Lung (tissue), 12 donors: Measurements from ENCODE around the gene KEL. TPM values are rescaled to one million over a fixed set of nuclear protein-coding genes. Genes with fewer than 3 reads are reported as not detected.
A peak's percentile ranks its signal among the peaks of the same experiment; 100 is the strongest.

Experiments used
- ATAC-seq: fragments of 200-7000 bp; cut with Tn5 transposase; one replicate; pipeline ENCODE4 v1.9.1; 2020; ENCODE audit warnings: moderate number of reproducible peaks; ENCODE audit not compliant: insufficient read depth, low FRiP score
- DNase-seq, 3 donors: peaks; one replicate each; pipeline ENCODE4 v3.0.0-alpha.2; 2013 to 2017
- H3K27ac ChIP-seq, 2 donors: one replicate each; pipeline ENCODE4 v1.5.1; 2013; ENCODE audit warnings: mild to moderate bottlenecking in 2 of 2, moderate library complexity in 2 of 2, control low read depth in 1 of 2, inconsistent platforms in 1 of 2, low read depth in 1 of 2, low read length in 1 of 2
- H3K27me3 ChIP-seq, 3 donors: one replicate each; pipeline ENCODE4 v1.5.1; 2013; ENCODE audit warnings: low read length in 2 of 3; ENCODE audit not compliant: control insufficient read depth in 3 of 3, insufficient read depth in 3 of 3
- H3K36me3 ChIP-seq, 4 donors: one replicate each; pipeline ENCODE4 v1.5.1; 2013; ENCODE audit warnings: low read length in 4 of 4, mild to moderate bottlenecking in 1 of 4, moderate library complexity in 1 of 4; ENCODE audit not compliant: control insufficient read depth in 4 of 4, insufficient read depth in 4 of 4
- H3K4me1 ChIP-seq, 5 donors: one replicate each; pipeline ENCODE4 v1.5.1; 2013; ENCODE audit warnings: low read length in 5 of 5, mild to moderate bottlenecking in 2 of 5, moderate library complexity in 1 of 5; ENCODE audit not compliant: control insufficient read depth in 5 of 5, insufficient read depth in 5 of 5
- H3K4me3 ChIP-seq: one replicate; pipeline ENCODE4 v1.5.1; 2013; ENCODE audit warnings: mild to moderate bottlenecking, control low read depth, moderate library complexity
- H3K9ac ChIP-seq, 2 donors: one replicate each; pipeline ENCODE4 v1.5.1; 2013; ENCODE audit warnings: low read length in 2 of 2, control low read depth in 1 of 2; ENCODE audit not compliant: insufficient read depth in 1 of 2
- H3K9me3 ChIP-seq, 4 donors: one replicate each; pipeline ENCODE4 v1.5.1; 2013; ENCODE audit warnings: low read length in 3 of 4, mild to moderate bottlenecking in 1 of 4, moderate library complexity in 1 of 4; ENCODE audit not compliant: control insufficient read depth in 4 of 4, insufficient read depth in 3 of 4
- WGBS, 2 donors: extraction: QIAGEN DNeasy Blood & Tissue Kit; methylation state at CpG; one replicate each; pipeline ENCODE4 v1.1.7; 2013; 5-methylcytosine and 5-hydroxymethylcytosine counted together
- polyA plus RNA-seq, 2 donors: library from polyadenylated mRNA; stranded (reverse); fragments of 200-250 nt; gene quantifications; one replicate each; pipeline ENCODE4 v1.2.1, GENCODE V29; 2013
- total RNA-seq, 2 donors: library from RNA; depleted of rRNA in 1 of 2; stranded (reverse); fragments of >200 nt in 1 of 2; gene quantifications; one replicate each; pipeline ENCODE4 v1.2.1, GENCODE V29; 2014 to 2021
- TF ChIP-seq, protein P1 (sequence below): IDR thresholded peaks from 2 replicates; pipeline ENCODE4 v1.5.1; 2012; ENCODE audit warnings: mild to moderate bottlenecking; ENCODE audit errors: control extremely low read depth, extremely low read depth
- donor health status: control.
- donor health status: control.
- donor health status: Bipolar disorder and iron deficiency.
- donor health status: healthy.
- donor health status: DM: yes; HTN: yes; CAD: no.

The KEL gene
- total and polyA plus RNA-seq, 4 donors: 0.23 to 8.3 (median 1.1) TPM

DNA sequence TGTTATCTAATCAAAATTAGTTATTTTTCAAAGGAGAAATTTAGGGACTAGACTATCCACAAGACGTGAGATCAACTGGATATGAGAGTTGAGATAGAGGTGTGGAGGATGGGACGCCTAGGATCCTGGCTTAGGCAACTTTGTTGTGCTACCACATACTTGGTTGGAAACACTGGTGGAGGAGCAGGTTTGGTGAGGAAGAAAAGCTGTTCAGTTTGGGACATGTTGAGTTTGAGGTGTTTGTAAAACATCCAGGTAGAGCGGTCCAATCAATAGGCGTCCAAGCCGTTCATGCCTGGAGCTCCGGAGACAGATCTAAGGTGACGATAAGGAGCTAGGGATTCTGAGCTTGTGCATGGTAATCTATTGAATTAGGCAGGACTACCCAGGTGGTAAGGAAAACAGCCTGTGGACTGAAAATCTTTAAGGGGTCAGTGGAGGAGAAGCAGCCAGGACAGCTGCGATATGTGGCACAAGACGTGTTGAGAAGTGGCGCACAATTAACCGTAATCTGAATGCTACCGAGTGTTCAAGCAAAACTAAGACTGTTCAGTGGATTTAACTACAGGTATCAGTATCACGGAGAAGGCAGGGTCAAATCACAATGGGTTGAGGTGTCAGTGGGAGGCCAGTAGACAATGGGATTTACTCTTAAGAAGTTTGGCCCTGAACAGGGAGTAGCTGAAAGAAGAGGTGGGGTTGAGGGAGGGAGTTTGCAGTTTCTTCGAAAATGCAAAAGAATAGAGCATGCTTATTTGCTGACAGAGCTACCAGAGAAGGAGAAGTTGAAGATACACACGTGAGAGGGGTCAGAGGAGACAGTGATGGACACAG, 60.5 kb downstream of the KEL start:
- DNase-seq: no peak
- H3K4me1 ChIP-seq: no peaks in the 10 kb centered on the region
- no peak overlapping the region for H3K27ac ChIP-seq
- no peak overlapping the region for H3K4me3 ChIP-seq
- H3K9me3 ChIP-seq: no peaks in the 10 kb centered on the region
- 86% methylated on average over 15 of the region's 15 CpGs for WGBS, 2 donors
- H3K36me3 ChIP-seq: no peaks in the 10 kb centered on the region
- H3K27me3 ChIP-seq: peaks cover 0 to 3% (median 0%) of the 10 kb centered on the region in 3 donors
- no peak overlapping the region for H3K9ac ChIP-seq
- TF ChIP-seq, protein P1, sequence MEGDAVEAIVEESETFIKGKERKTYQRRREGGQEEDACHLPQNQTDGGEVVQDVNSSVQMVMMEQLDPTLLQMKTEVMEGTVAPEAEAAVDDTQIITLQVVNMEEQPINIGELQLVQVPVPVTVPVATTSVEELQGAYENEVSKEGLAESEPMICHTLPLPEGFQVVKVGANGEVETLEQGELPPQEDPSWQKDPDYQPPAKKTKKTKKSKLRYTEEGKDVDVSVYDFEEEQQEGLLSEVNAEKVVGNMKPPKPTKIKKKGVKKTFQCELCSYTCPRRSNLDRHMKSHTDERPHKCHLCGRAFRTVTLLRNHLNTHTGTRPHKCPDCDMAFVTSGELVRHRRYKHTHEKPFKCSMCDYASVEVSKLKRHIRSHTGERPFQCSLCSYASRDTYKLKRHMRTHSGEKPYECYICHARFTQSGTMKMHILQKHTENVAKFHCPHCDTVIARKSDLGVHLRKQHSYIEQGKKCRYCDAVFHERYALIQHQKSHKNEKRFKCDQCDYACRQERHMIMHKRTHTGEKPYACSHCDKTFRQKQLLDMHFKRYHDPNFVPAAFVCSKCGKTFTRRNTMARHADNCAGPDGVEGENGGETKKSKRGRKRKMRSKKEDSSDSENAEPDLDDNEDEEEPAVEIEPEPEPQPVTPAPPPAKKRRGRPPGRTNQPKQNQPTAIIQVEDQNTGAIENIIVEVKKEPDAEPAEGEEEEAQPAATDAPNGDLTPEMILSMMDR: no peak
- no peak for ATAC-seq

DNA sequence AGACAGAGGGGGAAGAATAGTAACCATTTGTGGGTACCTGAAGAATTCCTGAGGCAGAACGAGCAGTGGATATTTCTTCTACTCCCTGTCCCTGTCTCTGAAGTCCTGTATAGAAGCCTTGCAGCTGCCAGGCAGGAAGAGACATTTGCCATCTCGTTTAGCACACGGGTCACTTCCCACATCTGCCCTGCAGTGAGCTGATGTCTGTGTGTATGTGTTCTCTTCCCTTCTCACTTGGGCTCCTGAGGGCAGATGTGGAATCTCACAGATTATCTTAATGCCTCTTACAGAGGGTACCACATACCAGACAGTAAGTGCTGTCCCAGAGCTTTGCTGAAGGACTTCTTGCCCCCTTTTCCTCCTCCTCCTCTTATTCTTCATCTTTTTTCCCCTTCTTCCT, 62.5 kb downstream of the KEL start:
- ATAC-seq: no peak
- Histone ChIP-seq H3K36me3 (no peaks in the 10 kb centered on the region), H3K4me1 (no peaks in the 10 kb centered on the region), H3K27me3 (peaks cover 0 to 3% (median 0%) of the 10 kb centered on the region in 3 donors), H3K9ac (no peak overlapping the region), H3K27ac (no peak overlapping the region), H3K4me3 (no peak overlapping the region), H3K9me3 (no peaks in the 10 kb centered on the region)
- DNase-seq: no peak
- TF ChIP-seq, protein P1: no peak
- WGBS, 2 donors: 34 to 36% methylated on average over 3 of the region's 3 CpGs

DNA sequence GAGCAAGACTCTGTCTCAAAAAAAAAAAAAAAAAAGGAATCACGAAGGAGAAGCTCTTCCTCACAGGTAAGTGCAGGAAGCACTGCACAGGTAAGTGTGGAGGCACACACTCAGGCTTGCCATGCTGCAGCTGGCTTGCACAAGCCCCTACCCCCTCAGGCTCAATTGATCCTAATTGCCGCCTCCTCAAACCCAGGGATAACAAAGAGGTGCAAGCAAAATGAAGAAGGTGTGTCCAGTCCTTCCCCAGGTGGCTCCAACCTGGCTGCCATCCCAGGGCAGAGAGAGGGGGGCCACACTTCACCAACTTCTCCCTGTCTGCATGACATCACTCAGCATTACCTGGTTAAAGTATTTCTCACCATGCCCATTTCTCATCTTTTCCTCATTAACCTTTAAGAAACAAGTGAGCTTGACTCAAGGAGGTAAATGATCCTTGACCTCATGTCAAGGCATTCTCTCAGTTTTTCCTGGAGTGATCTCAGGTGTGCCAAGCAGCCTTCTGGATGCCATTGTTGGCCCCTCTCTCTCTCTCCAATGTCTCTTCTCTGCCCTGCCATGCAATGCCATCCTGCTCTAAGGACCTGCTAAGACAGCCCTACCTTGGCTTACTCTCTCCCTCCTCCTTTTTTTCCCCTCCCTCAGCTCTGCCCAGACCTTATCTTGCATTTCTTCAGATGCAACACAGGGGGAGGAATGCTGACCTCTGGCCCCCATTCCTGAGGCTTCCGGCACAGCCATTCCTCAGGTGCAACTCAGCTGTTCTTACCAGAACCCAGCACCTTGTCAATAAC, 63.6 kb downstream of the KEL start:
- 62 to 68% methylated on average over 3 of the region's 3 CpGs for WGBS, 2 donors
- DNase-seq: peak in 1 of 3 donors; percentile 26
- no peaks in the 10 kb centered on the region for H3K36me3 ChIP-seq
- TF ChIP-seq, protein P1: no peak
- H3K27ac ChIP-seq: no peak overlapping the region
- no peak overlapping the region for H3K9ac ChIP-seq
- H3K9me3 ChIP-seq: no peaks in the 10 kb centered on the region
- no peaks in the 10 kb centered on the region for H3K4me1 ChIP-seq
- H3K27me3 ChIP-seq: peaks cover 0 to 3% (median 0%) of the 10 kb centered on the region in 3 donors
- H3K4me3 ChIP-seq: no peak overlapping the region
- ATAC-seq: peak; percentile 50
